ENCODE data around the gene RGP1. TPM values are rescaled to one million over a fixed set of nuclear protein-coding genes. Genes with fewer than 3 reads are reported as not detected.

Gene RGP1
- total RNA-seq, 2 donors from 2014 or later, result 24.6 to 30.1 TPM

DNA sequence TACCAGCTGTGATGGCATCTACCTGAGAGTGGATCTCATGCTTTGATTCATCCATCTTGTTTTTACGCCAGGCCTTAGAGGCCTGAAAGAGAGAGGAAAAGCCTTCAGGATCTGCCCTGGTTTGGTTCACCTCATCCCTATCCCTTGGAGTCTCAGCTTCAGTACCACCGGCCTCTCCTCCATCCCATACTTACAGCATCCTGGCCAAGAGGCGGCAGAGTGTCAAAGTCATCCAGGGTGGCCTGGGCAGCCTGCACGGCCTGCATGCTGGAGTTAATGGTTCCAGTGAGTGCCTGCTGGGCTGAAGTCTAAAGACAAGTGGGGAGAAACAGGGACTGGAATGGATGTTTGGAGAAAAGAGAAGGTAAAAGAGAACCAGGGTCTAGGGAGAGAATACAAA, 29.5 kb upstream of the RGP1 start:
- H3K4me3 ChIP-seq (ENCODE audit: low read length), result no peak overlapping the region
- Mint-ChIP-seq H3K27ac (no peak overlapping the region), H3K4me1 (no peaks in the 10 kb centered on the region), H3K9me3 (no peaks in the 10 kb centered on the region), H3K36me3 (ENCODE audit: low read depth) (peaks cover 83% of the 10 kb centered on the region), H3K27me3 (ENCODE audit: insufficient read depth) (no peaks in the 10 kb centered on the region), H3K4me3 (no peak overlapping the region)
- H3K9me3 ChIP-seq (ENCODE audit: control insufficient read depth, low read length), result no peaks in the 10 kb centered on the region
- H3K27me3 ChIP-seq (ENCODE audit: control insufficient read depth, insufficient read depth, low read length, poor library complexity, severe bottlenecking), result no peaks in the 10 kb centered on the region
- DNase-seq, result no peak
- 93% methylated on average over 3 to 4 of the region's 4 CpGs for WGBS, 2 experiments (ENCODE audit: insufficient coverage in 1 of 2, insufficient read length in 1 of 2)
- TF ChIP-seq, protein P1, sequence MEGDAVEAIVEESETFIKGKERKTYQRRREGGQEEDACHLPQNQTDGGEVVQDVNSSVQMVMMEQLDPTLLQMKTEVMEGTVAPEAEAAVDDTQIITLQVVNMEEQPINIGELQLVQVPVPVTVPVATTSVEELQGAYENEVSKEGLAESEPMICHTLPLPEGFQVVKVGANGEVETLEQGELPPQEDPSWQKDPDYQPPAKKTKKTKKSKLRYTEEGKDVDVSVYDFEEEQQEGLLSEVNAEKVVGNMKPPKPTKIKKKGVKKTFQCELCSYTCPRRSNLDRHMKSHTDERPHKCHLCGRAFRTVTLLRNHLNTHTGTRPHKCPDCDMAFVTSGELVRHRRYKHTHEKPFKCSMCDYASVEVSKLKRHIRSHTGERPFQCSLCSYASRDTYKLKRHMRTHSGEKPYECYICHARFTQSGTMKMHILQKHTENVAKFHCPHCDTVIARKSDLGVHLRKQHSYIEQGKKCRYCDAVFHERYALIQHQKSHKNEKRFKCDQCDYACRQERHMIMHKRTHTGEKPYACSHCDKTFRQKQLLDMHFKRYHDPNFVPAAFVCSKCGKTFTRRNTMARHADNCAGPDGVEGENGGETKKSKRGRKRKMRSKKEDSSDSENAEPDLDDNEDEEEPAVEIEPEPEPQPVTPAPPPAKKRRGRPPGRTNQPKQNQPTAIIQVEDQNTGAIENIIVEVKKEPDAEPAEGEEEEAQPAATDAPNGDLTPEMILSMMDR (conservative IDR thresholded peaks at IDR 0.05), result no peak
- peaks cover 98% of the 10 kb centered on the region for H3K36me3 ChIP-seq (ENCODE audit: control insufficient read depth, insufficient read depth, low read length)
- no peaks in the 10 kb centered on the region for H3K4me1 ChIP-seq (ENCODE audit: control insufficient read depth, insufficient read depth, low read length)
- H3K9ac ChIP-seq (ENCODE audit: extremely low read depth, low read length, poor library complexity, severe bottlenecking), result no peak overlapping the region
- H3K27ac ChIP-seq (ENCODE audit: low read depth, low read length), result no peak overlapping the region

DNA sequence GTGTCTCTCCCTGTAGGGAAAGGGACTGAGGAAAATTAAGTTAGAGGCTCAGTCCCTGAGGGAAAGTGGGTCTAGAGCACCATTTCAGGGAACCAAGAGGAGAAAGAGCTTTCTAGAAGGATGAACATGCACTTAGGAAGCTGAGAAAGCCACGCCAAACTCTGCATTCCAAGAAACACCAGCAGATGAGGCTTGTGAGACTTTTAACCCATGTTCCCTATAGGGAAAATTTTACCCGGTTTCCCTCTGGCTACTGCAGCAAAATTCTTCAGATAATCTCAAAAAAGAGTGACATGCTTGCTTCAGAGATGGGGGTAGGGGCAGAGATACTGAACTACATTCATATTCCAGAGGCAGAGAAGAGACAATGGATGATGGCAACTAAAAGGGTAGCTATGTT, 25.7 kb upstream of the RGP1 start:
- H3K27me3 ChIP-seq (ENCODE audit: control insufficient read depth, insufficient read depth, low read length, poor library complexity, severe bottlenecking), result no peaks in the 10 kb centered on the region
- DNase-seq, result no peak
- no peak overlapping the region for H3K27ac ChIP-seq (ENCODE audit: low read depth, low read length)
- H3K9ac ChIP-seq (ENCODE audit: extremely low read depth, low read length, poor library complexity, severe bottlenecking), result no peak overlapping the region
- peaks cover 77% of the 10 kb centered on the region for H3K36me3 ChIP-seq (ENCODE audit: control insufficient read depth, insufficient read depth, low read length)
- Mint-ChIP-seq H3K4me3 (no peak overlapping the region), H3K4me1 (peaks cover 6% of the 10 kb centered on the region), H3K27me3 (ENCODE audit: insufficient read depth) (no peaks in the 10 kb centered on the region), H3K27ac (no peak overlapping the region), H3K9me3 (no peaks in the 10 kb centered on the region), H3K36me3 (ENCODE audit: low read depth) (peaks cover 67% of the 10 kb centered on the region)
- peaks cover 9% of the 10 kb centered on the region for H3K4me1 ChIP-seq (ENCODE audit: control insufficient read depth, insufficient read depth, low read length)
- H3K9me3 ChIP-seq (ENCODE audit: control insufficient read depth, low read length), result no peaks in the 10 kb centered on the region
- no peak overlapping the region for H3K4me3 ChIP-seq (ENCODE audit: low read length)
- TF ChIP-seq, protein P1 (conservative IDR thresholded peaks at IDR 0.05), result no peak
- 98 to 100% methylated on average over 1 to 2 of the region's 2 CpGs for WGBS, 2 experiments (ENCODE audit: insufficient coverage in 1 of 2, insufficient read length in 1 of 2)

DNA sequence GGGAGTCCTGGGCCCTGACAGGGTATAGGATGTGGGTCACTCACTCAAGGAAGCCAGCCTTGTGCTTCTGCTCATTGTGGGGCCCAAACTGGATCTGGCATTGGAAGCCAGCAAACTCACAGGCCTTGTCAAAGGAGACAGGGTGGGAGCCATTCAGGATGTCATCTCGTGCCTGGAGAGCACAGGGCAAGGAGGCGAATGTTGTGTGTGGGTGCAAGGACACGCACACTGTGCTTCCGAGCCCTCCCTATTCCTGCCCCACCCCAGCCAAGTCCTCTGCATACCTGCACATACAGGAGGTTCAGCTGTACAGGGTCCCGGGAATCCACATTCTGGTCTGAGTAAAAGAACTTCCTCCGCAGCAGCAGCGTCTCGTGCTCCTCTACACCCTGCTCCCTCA, 25.2 kb upstream of the RGP1 start:
- Histone ChIP-seq H3K4me1 (ENCODE audit: control insufficient read depth, insufficient read depth, low read length) (peaks cover 9% of the 10 kb centered on the region), H3K36me3 (ENCODE audit: control insufficient read depth, insufficient read depth, low read length) (peaks cover 72% of the 10 kb centered on the region), H3K4me3 (ENCODE audit: low read length) (no peak overlapping the region), H3K27me3 (ENCODE audit: control insufficient read depth, insufficient read depth, low read length, poor library complexity, severe bottlenecking) (no peaks in the 10 kb centered on the region), H3K9ac (ENCODE audit: extremely low read depth, low read length, poor library complexity, severe bottlenecking) (no peak overlapping the region), H3K9me3 (ENCODE audit: control insufficient read depth, low read length) (no peaks in the 10 kb centered on the region), H3K27ac (ENCODE audit: low read depth, low read length) (no peak overlapping the region)
- Mint-ChIP-seq H3K9me3 (no peaks in the 10 kb centered on the region), H3K27me3 (ENCODE audit: insufficient read depth) (no peaks in the 10 kb centered on the region), H3K27ac (no peak overlapping the region), H3K4me3 (no peak overlapping the region), H3K36me3 (ENCODE audit: low read depth) (peaks cover 64% of the 10 kb centered on the region), H3K4me1 (peaks cover 6% of the 10 kb centered on the region)
- 97 to 100% methylated on average over 4 to 8 of the region's 8 CpGs for WGBS, 2 experiments (ENCODE audit: insufficient coverage in 1 of 2, insufficient read length in 1 of 2)
- TF ChIP-seq, protein P1 (conservative IDR thresholded peaks at IDR 0.05), result no peak
- DNase-seq, result no peak

Measured in endodermal cell (in vitro differentiated cells).